ENCODE results near the gene ZRANB3.
"Not testable (repeated sequence)": the region's sequence is repeated elsewhere in the genome, so short reads cannot be mapped to it uniquely, and the experiment has no call there.

Gene ZRANB3

GRCh38 chr2:135530313-135531230, at the start of gene ZRANB3:
Gene ZRANB3 (minus strand): TSS chr2:135531218.
- no peaks in the 10 kb centered on the region for H3K9me3 Mint-ChIP-seq
- H3K27ac Mint-ChIP-seq: peak within 1 kb of the TSS; percentile 85
- peak; percentile 88 for DNase-seq

GRCh38 chr2:135573620-135574019, 42.6 kb upstream of the ZRANB3 start:
- Mint-ChIP-seq H3K27ac (no peak overlapping the region), H3K36me3 (ENCODE audit: low read depth) (no peaks in the 10 kb centered on the region), H3K4me3 (no peak overlapping the region), H3K27me3 (no peaks in the 10 kb centered on the region), H3K9me3 (no peaks in the 10 kb centered on the region), H3K4me1 (peaks cover 5% of the 10 kb centered on the region)
- no peak for DNase-seq
- ATAC-seq: no peak

More at GRCh38 chr2:135530313-135531230, at the start of gene ZRANB3:
- no peak within 1 kb of the TSS for H3K4me3 Mint-ChIP-seq
- ATAC-seq: peak; percentile 76
- peaks cover 43% of the 10 kb centered on the region for H3K4me1 Mint-ChIP-seq
- H3K36me3 Mint-ChIP-seq (ENCODE audit: low read depth): peaks cover 6% of the 10 kb centered on the region
- no peaks in the 10 kb centered on the region for H3K27me3 Mint-ChIP-seq

- Mint-ChIP-seq H3K36me3 (ENCODE audit: low read depth) (no peaks in the 10 kb centered on the region), H3K27me3 (no peaks in the 10 kb centered on the region), H3K9me3 (no peaks in the 10 kb centered on the region), H3K27ac (no peak overlapping the region), H3K4me3 (no peak overlapping the region), H3K4me1 (no peaks in the 10 kb centered on the region)
- ATAC-seq: no peak
- no peak for DNase-seq
Observed at GRCh38 chr2:135570884-135571283, 39.9 kb upstream of the ZRANB3 start.

- Mint-ChIP-seq H3K4me3 (no peak overlapping the region), H3K27ac (no peak overlapping the region), H3K36me3 (ENCODE audit: low read depth) (peaks cover 17% of the 10 kb centered on the region), H3K4me1 (peaks cover 14% of the 10 kb centered on the region), H3K27me3 (no peaks in the 10 kb centered on the region), H3K9me3 (no peaks in the 10 kb centered on the region)
- DNase-seq: peak; percentile 5
- ATAC-seq: peak; percentile 72
Observed at GRCh38 chr2:135563793-135564192, 32.8 kb upstream of the ZRANB3 start.

- no peak for DNase-seq
- Mint-ChIP-seq H3K27me3 (no peaks in the 10 kb centered on the region), H3K4me3 (no peak overlapping the region), H3K36me3 (ENCODE audit: low read depth) (peaks cover 17% of the 10 kb centered on the region), H3K4me1 (peaks cover 17% of the 10 kb centered on the region), H3K9me3 (no peaks in the 10 kb centered on the region), H3K27ac (no peak overlapping the region)
- no peak for ATAC-seq
Observed at GRCh38 chr2:135561925-135562324, 30.9 kb upstream of the ZRANB3 start.

- no peak overlapping the region for H3K4me3 Mint-ChIP-seq
- H3K4me1 Mint-ChIP-seq: peaks cover 6% of the 10 kb centered on the region
- no peak for ATAC-seq
- no peaks in the 10 kb centered on the region for H3K27me3 Mint-ChIP-seq
- peaks cover 10% of the 10 kb centered on the region for H3K36me3 Mint-ChIP-seq (ENCODE audit: low read depth)
- no peak overlapping the region for H3K27ac Mint-ChIP-seq
- DNase-seq: no peak
- no peaks in the 10 kb centered on the region for H3K9me3 Mint-ChIP-seq
Observed at GRCh38 chr2:135557530-135557929, 26.5 kb upstream of the ZRANB3 start.

- no peak for DNase-seq
- Mint-ChIP-seq H3K27ac (no peak overlapping the region), H3K4me1 (peaks cover 6% of the 10 kb centered on the region), H3K27me3 (no peaks in the 10 kb centered on the region), H3K9me3 (no peaks in the 10 kb centered on the region), H3K36me3 (ENCODE audit: low read depth) (peaks cover 7% of the 10 kb centered on the region), H3K4me3 (no peak overlapping the region)
- ATAC-seq: no peak
Observed at GRCh38 chr2:135555311-135555710, 24.3 kb upstream of the ZRANB3 start.

GRCh38 chr2:135552887-135553286, 21.9 kb upstream of the ZRANB3 start:
- no peaks in the 10 kb centered on the region for H3K27me3 Mint-ChIP-seq
- peaks cover 2% of the 10 kb centered on the region for H3K4me1 Mint-ChIP-seq
- no peak for ATAC-seq

GRCh38 chr2:135551356-135551755, 20.3 kb upstream of the ZRANB3 start:
- Mint-ChIP-seq H3K27ac (no peak overlapping the region), H3K27me3 (no peaks in the 10 kb centered on the region), H3K4me3 (no peak overlapping the region), H3K9me3 (no peaks in the 10 kb centered on the region), H3K4me1 (peaks cover 5% of the 10 kb centered on the region), H3K36me3 (ENCODE audit: low read depth) (peaks cover 6% of the 10 kb centered on the region)
- no peak for ATAC-seq
- DNase-seq: no peak

More at GRCh38 chr2:135552887-135553286, 21.9 kb upstream of the ZRANB3 start:
- Mint-ChIP-seq H3K9me3 (no peaks in the 10 kb centered on the region), H3K36me3 (ENCODE audit: low read depth) (peaks cover 3% of the 10 kb centered on the region), H3K4me3 (no peak overlapping the region), H3K27ac (no peak overlapping the region)
- DNase-seq: no peak

GRCh38 chr2:135547311-135547710, 16.3 kb upstream of the ZRANB3 start:
- peaks cover 9% of the 10 kb centered on the region for H3K36me3 Mint-ChIP-seq (ENCODE audit: low read depth)
- no peak for DNase-seq
- H3K4me1 Mint-ChIP-seq: peaks cover 21% of the 10 kb centered on the region
- no peak for ATAC-seq
- H3K9me3 Mint-ChIP-seq: no peaks in the 10 kb centered on the region
- no peak overlapping the region for H3K27ac Mint-ChIP-seq
- no peaks in the 10 kb centered on the region for H3K27me3 Mint-ChIP-seq
- no peak overlapping the region for H3K4me3 Mint-ChIP-seq

- Mint-ChIP-seq H3K4me3 (no peak overlapping the region), H3K27ac (no peak overlapping the region), H3K9me3 (no peaks in the 10 kb centered on the region), H3K27me3 (no peaks in the 10 kb centered on the region), H3K36me3 (ENCODE audit: low read depth) (peaks cover 9% of the 10 kb centered on the region), H3K4me1 (peaks cover 22% of the 10 kb centered on the region)
- ATAC-seq: peak; percentile 80
- DNase-seq: no peak
Observed at GRCh38 chr2:135546436-135546835, 15.4 kb upstream of the ZRANB3 start.

- not testable (repeated sequence) for DNase-seq; H3K4me3 Mint-ChIP-seq; ATAC-seq; H3K27ac Mint-ChIP-seq; H3K27me3 Mint-ChIP-seq; H3K36me3 Mint-ChIP-seq (ENCODE audit: low read depth); H3K9me3 Mint-ChIP-seq
- peaks cover 40% of the 10 kb centered on the region for H3K4me1 Mint-ChIP-seq
Observed at GRCh38 chr2:135533545-135533944, 2.5 kb upstream of the ZRANB3 start.

GRCh38 chr2:135532581-135532980, 1.6 kb upstream of the ZRANB3 start:
- H3K27me3 Mint-ChIP-seq: no peaks in the 10 kb centered on the region
- no peak overlapping the region for H3K4me3 Mint-ChIP-seq
- DNase-seq: no peak
- H3K27ac Mint-ChIP-seq: no peak overlapping the region
- H3K4me1 Mint-ChIP-seq: peaks cover 44% of the 10 kb centered on the region
- no peak for ATAC-seq
- peaks cover 6% of the 10 kb centered on the region for H3K36me3 Mint-ChIP-seq (ENCODE audit: low read depth)
- H3K9me3 Mint-ChIP-seq: no peaks in the 10 kb centered on the region

- no peak within 1 kb of the TSS for H3K4me3 Mint-ChIP-seq
- peak within 1 kb of the TSS; percentile 85 for H3K27ac Mint-ChIP-seq
- no peaks in the 10 kb centered on the region for H3K9me3 Mint-ChIP-seq
- ATAC-seq (peak; percentile 89), DNase-seq (peak; percentile 93)
- peaks cover 4% of the 10 kb centered on the region for H3K36me3 Mint-ChIP-seq (ENCODE audit: low read depth)
- H3K27me3 Mint-ChIP-seq: no peaks in the 10 kb centered on the region
- peaks cover 43% of the 10 kb centered on the region for H3K4me1 Mint-ChIP-seq
Observed at GRCh38 chr2:135531231-135532197, 496 bp upstream of the ZRANB3 start, which contains the start of gene R3HDM1. Gene R3HDM1 (plus strand): TSS chr2:135531484. CDS start chr2:135604846, 73,362 bp downstream.
